GM12891 (cell line): ENCODE data around the gene INPP5B.

ENCODE experiments used
- PAX5 ChIP-seq: IDR thresholded peaks from 2 replicates; pipeline ENCODE4 v1.6.1; 2011; ENCODE audit warnings: low read length, moderate library complexity, mild to moderate bottlenecking; ENCODE audit not compliant: insufficient read depth, severe bottlenecking
- POLR2A ChIP-seq: IDR thresholded peaks from 2 replicates; pipeline ENCODE4 v1.6.1; 2011; ENCODE audit warnings: low read depth, low read length, control low read depth
- POLR2AphosphoS5 ChIP-seq: IDR thresholded peaks from 2 replicates; pipeline ENCODE4 v1.6.1; 2011; ENCODE audit warnings: low read depth, low read length, control low read depth
- POU2F2 ChIP-seq: IDR thresholded peaks from 2 replicates; pipeline ENCODE4 v1.6.1; 2011; ENCODE audit warnings: low read depth, mild to moderate bottlenecking, control low read depth, low read length, moderate library complexity
- SPI1 ChIP-seq: IDR thresholded peaks from 2 replicates; pipeline ENCODE4 v1.6.1; 2011; ENCODE audit warnings: low read depth, low read length, control low read depth
- TAF1 ChIP-seq: IDR thresholded peaks from 2 replicates; pipeline ENCODE4 v1.6.1; 2011; ENCODE audit warnings: low read depth, low read length, control low read depth

DNA sequence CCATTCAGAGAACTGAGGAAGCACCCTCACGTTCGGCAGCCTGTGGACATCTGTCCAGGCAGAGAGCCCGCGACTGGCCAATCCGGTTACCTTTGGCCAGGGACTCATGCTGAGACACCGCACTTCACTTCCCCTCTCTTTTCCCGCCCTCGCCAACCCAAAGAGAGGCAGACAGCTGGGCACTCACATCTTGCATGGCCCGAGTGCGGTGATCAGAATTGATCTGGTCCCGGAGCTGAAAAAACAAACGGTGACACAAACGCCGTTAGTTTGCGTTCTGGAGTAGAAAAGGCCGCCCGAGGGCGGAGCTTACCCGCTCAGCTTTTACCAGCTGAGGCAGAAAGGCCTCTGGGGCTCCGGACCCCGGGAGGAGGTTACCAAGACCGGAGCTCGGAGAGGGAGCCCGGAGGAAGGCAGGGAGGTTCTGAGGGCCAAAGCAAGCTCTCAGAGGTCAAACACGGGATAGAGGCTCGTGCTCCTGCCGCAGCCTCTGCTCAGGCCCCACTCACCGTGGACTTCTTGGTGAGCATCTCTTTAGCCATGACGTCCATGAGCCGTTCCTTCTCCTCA lies 42.6 kb upstream of the INPP5B start:
- TF ChIP-seq POLR2AphosphoS5 (no peak), POLR2A (no peak), TAF1 (no peak; the same call in 1 of the 2 replicates), POU2F2 (no peak), SPI1 (peak; percentile 33; the same call in 1 of the 2 replicates), PAX5 (no peak)
